ENCODE measurements around the gene WAPL. TPM values are rescaled to one million over a fixed set of nuclear protein-coding genes. Genes with fewer than 3 reads are reported as not detected.
"Not testable (repeated sequence)": the region's sequence is repeated elsewhere in the genome, so short reads cannot be mapped to it uniquely, and the experiment has no call there.

Gene WAPL
- polyA plus RNA-seq, 1 donor (not counting 4 experiments of a cell fraction or from before 2014, with no cell fraction given) = 26.2 TPM

DNA sequence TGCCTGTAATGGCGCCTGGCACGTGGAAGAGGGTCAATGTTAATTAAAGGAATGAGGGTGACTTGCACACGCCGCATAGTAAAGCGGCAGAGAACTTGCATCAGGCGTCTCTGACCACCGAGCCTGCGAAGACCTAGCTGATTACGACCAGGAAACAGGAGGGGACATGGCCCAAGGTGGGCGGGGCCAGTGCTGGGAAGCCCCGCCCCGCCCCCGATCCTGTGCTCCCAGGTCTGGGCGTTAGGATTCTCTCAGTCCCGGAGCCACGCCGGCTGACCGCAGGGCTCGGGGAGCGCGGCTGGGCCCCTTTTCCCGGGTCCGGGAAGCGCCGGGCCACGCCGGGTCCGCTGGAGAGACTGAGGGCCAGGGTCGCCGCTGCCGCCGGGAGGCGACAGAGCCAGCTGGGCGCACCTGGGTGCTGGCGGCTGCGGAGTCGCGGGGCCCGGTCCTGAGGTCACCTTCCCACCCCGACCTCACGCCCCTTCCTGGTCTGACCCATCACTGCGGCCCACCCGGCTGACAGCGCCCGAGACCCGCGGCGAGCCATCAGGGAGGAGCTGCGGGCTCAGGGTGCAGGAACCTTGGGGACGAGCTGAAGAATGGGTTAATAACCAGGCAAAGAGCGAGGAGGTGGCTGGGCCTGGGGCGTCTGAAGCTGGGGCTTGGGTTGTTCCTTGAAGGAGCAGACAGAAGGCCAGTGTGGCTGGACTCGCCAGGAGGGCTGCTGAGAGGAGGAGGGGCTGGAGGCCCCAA, 132.0 kb downstream of the WAPL start:
- H2AFZ ChIP-seq (ENCODE audit: control insufficient read depth, low read length) = no peak overlapping the region
- H3K4me3 ChIP-seq (ENCODE audit: control insufficient read depth in 2 of 3, extremely low read depth in 1 of 3, insufficient read depth in 2 of 3, low read depth in 1 of 3, low read length in 3 of 3) = no peak overlapping the region
- peaks cover 16% of the 10 kb centered on the region for H3K27me3 ChIP-seq (ENCODE audit: control insufficient read depth, extremely low read depth, insufficient read depth, low read length)
- H3K4me2 ChIP-seq (ENCODE audit: control insufficient read depth, extremely low read depth, insufficient read depth, low read depth, low read length) = peak overlapping the region; percentile 48
- no peaks in the 10 kb centered on the region for H3K9me1 ChIP-seq (ENCODE audit: control insufficient read depth, extremely low read depth, insufficient read depth, low read length)
- no peaks in the 10 kb centered on the region for H4K20me1 ChIP-seq (ENCODE audit: control insufficient read depth, extremely low read depth, insufficient read depth, low read length)
- no peak for DNase-seq (ENCODE audit: low read depth, low spot score)
- H3K9ac ChIP-seq (ENCODE audit: control insufficient read depth, extremely low read depth, insufficient read depth, low read length) = no peak overlapping the region
- peaks cover 10% of the 10 kb centered on the region for H3K4me1 ChIP-seq (ENCODE audit: control insufficient read depth, extremely low read depth, insufficient read depth, low read length)
- no peaks in the 10 kb centered on the region for H3K79me2 ChIP-seq (ENCODE audit: control insufficient read depth, insufficient read depth, low read length)
- no peaks in the 10 kb centered on the region for H3K36me3 ChIP-seq (ENCODE audit: control insufficient read depth in 2 of 2, extremely low read depth in 1 of 2, insufficient read depth in 2 of 2, low read length in 2 of 2)
- TF ChIP-seq, protein P1, sequence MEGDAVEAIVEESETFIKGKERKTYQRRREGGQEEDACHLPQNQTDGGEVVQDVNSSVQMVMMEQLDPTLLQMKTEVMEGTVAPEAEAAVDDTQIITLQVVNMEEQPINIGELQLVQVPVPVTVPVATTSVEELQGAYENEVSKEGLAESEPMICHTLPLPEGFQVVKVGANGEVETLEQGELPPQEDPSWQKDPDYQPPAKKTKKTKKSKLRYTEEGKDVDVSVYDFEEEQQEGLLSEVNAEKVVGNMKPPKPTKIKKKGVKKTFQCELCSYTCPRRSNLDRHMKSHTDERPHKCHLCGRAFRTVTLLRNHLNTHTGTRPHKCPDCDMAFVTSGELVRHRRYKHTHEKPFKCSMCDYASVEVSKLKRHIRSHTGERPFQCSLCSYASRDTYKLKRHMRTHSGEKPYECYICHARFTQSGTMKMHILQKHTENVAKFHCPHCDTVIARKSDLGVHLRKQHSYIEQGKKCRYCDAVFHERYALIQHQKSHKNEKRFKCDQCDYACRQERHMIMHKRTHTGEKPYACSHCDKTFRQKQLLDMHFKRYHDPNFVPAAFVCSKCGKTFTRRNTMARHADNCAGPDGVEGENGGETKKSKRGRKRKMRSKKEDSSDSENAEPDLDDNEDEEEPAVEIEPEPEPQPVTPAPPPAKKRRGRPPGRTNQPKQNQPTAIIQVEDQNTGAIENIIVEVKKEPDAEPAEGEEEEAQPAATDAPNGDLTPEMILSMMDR (optimal IDR thresholded peaks at IDR 0.05 in 1 of 3, IDR thresholded peaks at IDR 0.05 in 1 of 3, conservative IDR thresholded peaks at IDR 0.05 in 1 of 3; ENCODE audit: extremely low read depth in 1 of 3, insufficient read depth in 2 of 3, low read length in 3 of 3) = no peak
- no peak for TF ChIP-seq EZH2 (IDR thresholded peaks at IDR 0.05; ENCODE audit: low read length)
- H3K27ac ChIP-seq (ENCODE audit: control insufficient read depth, insufficient read depth, low read length) = no peak overlapping the region
- dilution Hi-C loops (cut with MboI; ENCODE audit: extremely low pct_ligation_motif_present, low sequenced_read_pairs) = loop anchor here (10.0 kb wide), 1 partner anchor 855 kb away; no protein-coding TSS in a partner anchor
- no peak for FAIRE-seq
- no peaks in the 10 kb centered on the region for H3K9me3 ChIP-seq (ENCODE audit: control insufficient read depth, low read depth, low read length)

DNA sequence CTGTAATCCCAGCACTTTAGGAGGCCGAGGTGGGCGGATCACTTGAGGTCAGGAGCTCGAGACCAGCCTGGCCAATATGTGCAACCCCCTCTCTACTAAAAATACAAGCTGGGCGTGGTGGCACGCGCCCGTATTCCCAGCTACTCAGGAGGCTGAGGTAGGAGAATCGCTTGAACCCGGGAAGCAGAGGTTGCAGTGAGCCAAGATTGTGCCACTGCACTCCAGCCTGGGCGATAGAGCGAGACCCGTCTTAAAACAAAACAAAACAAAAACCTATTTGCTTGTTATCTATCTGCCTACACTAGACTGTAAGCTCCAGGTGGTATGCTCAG, 132.5 kb downstream of the WAPL start:
- not testable (repeated sequence) for H3K9ac ChIP-seq (ENCODE audit: control insufficient read depth, extremely low read depth, insufficient read depth, low read length); H3K27ac ChIP-seq (ENCODE audit: control insufficient read depth, insufficient read depth, low read length); DNase-seq (ENCODE audit: low read depth, low spot score); FAIRE-seq; H3K9me3 ChIP-seq (ENCODE audit: control insufficient read depth, low read depth, low read length); H3K4me1 ChIP-seq (ENCODE audit: control insufficient read depth, extremely low read depth, insufficient read depth, low read length); H2AFZ ChIP-seq (ENCODE audit: control insufficient read depth, low read length); H3K36me3 ChIP-seq (ENCODE audit: control insufficient read depth in 2 of 2, extremely low read depth in 1 of 2, insufficient read depth in 2 of 2, low read length in 2 of 2); H3K79me2 ChIP-seq (ENCODE audit: control insufficient read depth, insufficient read depth, low read length); H3K4me3 ChIP-seq (ENCODE audit: control insufficient read depth in 2 of 3, extremely low read depth in 1 of 3, insufficient read depth in 2 of 3, low read depth in 1 of 3, low read length in 3 of 3); H4K20me1 ChIP-seq (ENCODE audit: control insufficient read depth, extremely low read depth, insufficient read depth, low read length); H3K9me1 ChIP-seq (ENCODE audit: control insufficient read depth, extremely low read depth, insufficient read depth, low read length)
- Histone ChIP-seq H3K4me2 (ENCODE audit: control insufficient read depth, extremely low read depth, insufficient read depth, low read depth, low read length) (peak overlapping the region; percentile 48), H3K27me3 (ENCODE audit: control insufficient read depth, extremely low read depth, insufficient read depth, low read length) (peaks cover 16% of the 10 kb centered on the region)
- dilution Hi-C loops (cut with MboI; ENCODE audit: extremely low pct_ligation_motif_present, low sequenced_read_pairs) = loop anchor here (10.0 kb wide), 1 partner anchor 854 kb away; no protein-coding TSS in a partner anchor

Data from keratinocyte (primary cell).